ENCODE data around the gene MFSD2A. TPM values are rescaled to one million over a fixed set of nuclear protein-coding genes. Genes with fewer than 3 reads are reported as not detected.

MFSD2A gene
- total RNA-seq, 1 donor from 2014 or later = 1.0 TPM

DNA sequence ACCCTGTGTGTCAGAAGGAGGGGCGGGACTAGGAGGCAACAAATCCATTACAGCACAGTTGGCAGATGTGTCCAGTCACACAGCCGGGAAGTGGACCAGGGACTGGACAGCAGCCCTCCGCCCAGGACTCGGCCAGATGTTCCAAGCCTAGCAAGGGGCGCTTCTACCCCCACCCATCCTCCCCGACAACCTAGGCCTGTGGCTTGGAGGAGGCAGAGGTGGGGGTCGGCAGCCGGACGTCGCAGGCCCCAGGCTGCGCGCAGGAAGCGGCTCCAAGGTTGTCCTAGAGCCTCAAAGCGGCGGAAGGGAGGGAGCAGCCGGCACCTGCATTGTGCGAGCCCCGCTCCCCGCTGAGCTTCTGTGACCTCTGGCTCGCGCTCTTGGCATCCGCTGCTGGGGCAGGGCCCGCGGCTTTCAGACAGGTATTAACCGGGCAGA is 32.7 kb upstream of the MFSD2A start:
- H3K9me3 ChIP-seq (ENCODE audit: control insufficient read depth in 3 of 3, low read length in 3 of 3) = no peaks in the 10 kb centered on the region
- no peak overlapping the region for H3K9ac ChIP-seq (ENCODE audit: low read depth in 1 of 3, low read length in 3 of 3)
- H3K27me3 ChIP-seq (ENCODE audit: control insufficient read depth in 3 of 3, insufficient read depth in 3 of 3, low read length in 3 of 3) = peaks cover 0 to 9% (median 7%) of the 10 kb centered on the region in 3 donors
- no peak overlapping the region for H3K27ac ChIP-seq (ENCODE audit: low read depth, low read length)
- H3K36me3 ChIP-seq (ENCODE audit: control insufficient read depth in 3 of 3, insufficient read depth in 3 of 3, low read length in 3 of 3) = no peaks in the 10 kb centered on the region
- no peak overlapping the region for H3K4me3 ChIP-seq (ENCODE audit: low read length in 3 of 3)
- no peaks in the 10 kb centered on the region for H3K4me1 ChIP-seq (ENCODE audit: control insufficient read depth in 3 of 3, insufficient read depth in 3 of 3, low read length in 3 of 3)

DNA sequence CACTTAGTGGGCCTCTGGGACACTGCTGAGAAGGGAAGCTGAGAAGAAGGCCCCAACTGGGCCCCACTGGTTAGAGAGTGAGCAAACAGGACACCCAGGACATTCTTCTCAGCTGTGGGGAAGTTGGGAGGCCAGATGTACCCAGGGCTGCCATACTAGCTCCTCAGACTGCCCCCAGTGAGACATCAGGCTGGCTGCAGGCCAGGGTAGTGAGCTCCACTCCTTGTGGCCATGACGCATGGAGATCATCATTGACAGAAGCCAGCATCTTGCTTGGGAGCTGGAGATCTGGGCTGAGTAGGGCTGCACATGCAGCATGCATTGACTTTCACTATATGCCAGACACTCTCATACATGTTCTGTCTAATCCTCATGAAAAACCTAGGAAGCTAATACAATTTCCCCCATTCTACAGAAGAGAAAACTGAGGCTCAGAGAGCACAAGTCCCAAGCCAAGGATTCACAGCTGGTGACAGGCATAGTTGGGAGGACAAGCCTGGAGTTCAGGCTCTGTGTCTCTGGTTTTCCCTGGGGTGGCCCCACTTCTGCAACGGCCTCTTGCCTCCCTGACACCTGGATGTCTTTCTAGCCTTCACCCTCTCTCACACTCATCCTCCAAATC is 29.1 kb upstream of the MFSD2A start:
- Histone ChIP-seq H3K27ac (ENCODE audit: low read depth, low read length) (no peak overlapping the region), H3K4me1 (ENCODE audit: control insufficient read depth in 3 of 3, insufficient read depth in 3 of 3, low read length in 3 of 3) (no peaks in the 10 kb centered on the region), H3K36me3 (ENCODE audit: control insufficient read depth in 3 of 3, insufficient read depth in 3 of 3, low read length in 3 of 3) (no peaks in the 10 kb centered on the region), H3K9me3 (ENCODE audit: control insufficient read depth in 3 of 3, low read length in 3 of 3) (no peaks in the 10 kb centered on the region), H3K9ac (ENCODE audit: low read depth in 1 of 3, low read length in 3 of 3) (no peak overlapping the region), H3K27me3 (ENCODE audit: control insufficient read depth in 3 of 3, insufficient read depth in 3 of 3, low read length in 3 of 3) (peaks cover 0 to 13% (median 7%) of the 10 kb centered on the region in 3 donors), H3K4me3 (ENCODE audit: low read length in 3 of 3) (no peak overlapping the region)

DNA sequence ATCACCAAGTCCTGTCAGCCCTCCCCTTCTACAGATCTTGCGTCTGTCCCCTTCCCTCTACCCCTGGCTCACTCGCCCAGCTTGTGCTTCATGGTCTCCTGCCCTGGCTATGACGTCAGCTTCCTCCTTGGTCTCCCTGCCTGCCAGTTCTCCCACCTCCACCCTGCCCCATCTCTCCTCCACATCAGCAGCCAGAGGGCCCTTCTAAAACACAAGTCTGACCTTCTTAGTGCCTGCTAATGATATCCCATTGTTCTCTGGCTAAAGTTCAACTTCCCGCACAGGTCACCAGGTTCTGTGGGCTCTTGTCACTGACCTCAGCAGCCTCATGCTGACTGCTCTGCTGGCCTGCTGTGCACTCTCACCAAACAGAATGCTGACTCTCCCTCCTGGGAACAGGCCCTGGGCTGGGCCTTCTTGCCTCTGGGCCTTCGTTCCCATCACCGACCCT is 28.6 kb upstream of the MFSD2A start:
- H3K27me3 ChIP-seq (ENCODE audit: control insufficient read depth in 3 of 3, insufficient read depth in 3 of 3, low read length in 3 of 3) = peaks cover 0 to 13% (median 7%) of the 10 kb centered on the region in 3 donors
- H3K9ac ChIP-seq (ENCODE audit: low read depth in 1 of 3, low read length in 3 of 3) = no peak overlapping the region
- no peak overlapping the region for H3K27ac ChIP-seq (ENCODE audit: low read depth, low read length)
- H3K36me3 ChIP-seq (ENCODE audit: control insufficient read depth in 3 of 3, insufficient read depth in 3 of 3, low read length in 3 of 3) = no peaks in the 10 kb centered on the region
- H3K4me1 ChIP-seq (ENCODE audit: control insufficient read depth in 3 of 3, insufficient read depth in 3 of 3, low read length in 3 of 3) = no peaks in the 10 kb centered on the region
- H3K4me3 ChIP-seq (ENCODE audit: low read length in 3 of 3) = no peak overlapping the region
- no peaks in the 10 kb centered on the region for H3K9me3 ChIP-seq (ENCODE audit: control insufficient read depth in 3 of 3, low read length in 3 of 3)

DNA sequence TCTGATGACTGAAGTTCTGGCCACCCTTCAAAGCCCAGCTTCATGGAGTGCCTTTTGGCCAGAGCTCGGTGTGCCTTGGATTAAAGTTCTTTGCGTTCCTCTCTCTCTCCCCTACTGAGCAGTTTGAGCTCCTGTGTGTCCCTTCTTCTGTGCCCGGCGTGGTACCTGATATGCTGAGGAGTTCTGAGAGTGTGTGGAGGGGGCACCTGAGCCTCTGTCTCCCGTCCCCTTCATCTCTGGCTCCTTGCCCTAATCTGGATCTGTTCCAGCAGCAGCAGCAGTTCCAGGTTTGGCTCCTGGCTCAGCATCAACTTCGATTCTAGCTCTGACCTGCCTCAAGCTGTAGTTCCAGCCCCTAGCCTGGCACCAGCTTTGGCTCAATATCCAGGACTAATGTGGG is 28.1 kb upstream of the MFSD2A start:
- H3K36me3 ChIP-seq (ENCODE audit: control insufficient read depth in 3 of 3, insufficient read depth in 3 of 3, low read length in 3 of 3) = no peaks in the 10 kb centered on the region
- H3K9me3 ChIP-seq (ENCODE audit: control insufficient read depth in 3 of 3, low read length in 3 of 3) = no peaks in the 10 kb centered on the region
- H3K4me3 ChIP-seq (ENCODE audit: low read length in 3 of 3) = no peak overlapping the region
- H3K27ac ChIP-seq (ENCODE audit: low read depth, low read length) = no peak overlapping the region
- H3K9ac ChIP-seq (ENCODE audit: low read depth in 1 of 3, low read length in 3 of 3) = no peak overlapping the region
- H3K27me3 ChIP-seq (ENCODE audit: control insufficient read depth in 3 of 3, insufficient read depth in 3 of 3, low read length in 3 of 3) = peaks cover 0 to 11% (median 7%) of the 10 kb centered on the region in 3 donors
- H3K4me1 ChIP-seq (ENCODE audit: control insufficient read depth in 3 of 3, insufficient read depth in 3 of 3, low read length in 3 of 3) = no peaks in the 10 kb centered on the region

DNA sequence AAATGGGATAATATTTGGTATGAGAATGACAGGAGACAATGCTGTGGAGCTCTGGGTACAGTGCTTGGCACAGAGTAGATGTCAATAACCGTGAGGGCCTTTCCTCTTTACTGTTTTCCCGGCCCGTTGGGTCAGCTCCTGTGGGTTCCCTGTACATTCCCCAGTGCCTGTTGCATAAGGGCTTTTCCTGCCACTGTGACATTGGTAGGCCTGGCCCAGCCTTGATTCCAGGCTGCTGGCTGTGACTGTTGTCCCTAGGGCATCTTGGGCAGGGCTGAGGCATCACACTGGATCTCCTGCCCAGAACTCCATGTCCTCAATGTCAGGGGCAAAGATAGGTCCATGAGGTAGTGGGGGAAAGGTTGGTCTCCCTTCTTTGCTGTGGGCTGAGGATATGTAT is 27.4 kb upstream of the MFSD2A start:
- peaks cover 0 to 4% (median under 1%) of the 10 kb centered on the region in 3 donors for H3K27me3 ChIP-seq (ENCODE audit: control insufficient read depth in 3 of 3, insufficient read depth in 3 of 3, low read length in 3 of 3)
- no peaks in the 10 kb centered on the region for H3K4me1 ChIP-seq (ENCODE audit: control insufficient read depth in 3 of 3, insufficient read depth in 3 of 3, low read length in 3 of 3)
- H3K9me3 ChIP-seq (ENCODE audit: control insufficient read depth in 3 of 3, low read length in 3 of 3) = no peaks in the 10 kb centered on the region
- H3K36me3 ChIP-seq (ENCODE audit: control insufficient read depth in 3 of 3, insufficient read depth in 3 of 3, low read length in 3 of 3) = no peaks in the 10 kb centered on the region
- H3K27ac ChIP-seq (ENCODE audit: low read depth, low read length) = no peak overlapping the region
- no peak overlapping the region for H3K9ac ChIP-seq (ENCODE audit: low read depth in 1 of 3, low read length in 3 of 3)
- H3K4me3 ChIP-seq (ENCODE audit: low read length in 3 of 3) = no peak overlapping the region

DNA sequence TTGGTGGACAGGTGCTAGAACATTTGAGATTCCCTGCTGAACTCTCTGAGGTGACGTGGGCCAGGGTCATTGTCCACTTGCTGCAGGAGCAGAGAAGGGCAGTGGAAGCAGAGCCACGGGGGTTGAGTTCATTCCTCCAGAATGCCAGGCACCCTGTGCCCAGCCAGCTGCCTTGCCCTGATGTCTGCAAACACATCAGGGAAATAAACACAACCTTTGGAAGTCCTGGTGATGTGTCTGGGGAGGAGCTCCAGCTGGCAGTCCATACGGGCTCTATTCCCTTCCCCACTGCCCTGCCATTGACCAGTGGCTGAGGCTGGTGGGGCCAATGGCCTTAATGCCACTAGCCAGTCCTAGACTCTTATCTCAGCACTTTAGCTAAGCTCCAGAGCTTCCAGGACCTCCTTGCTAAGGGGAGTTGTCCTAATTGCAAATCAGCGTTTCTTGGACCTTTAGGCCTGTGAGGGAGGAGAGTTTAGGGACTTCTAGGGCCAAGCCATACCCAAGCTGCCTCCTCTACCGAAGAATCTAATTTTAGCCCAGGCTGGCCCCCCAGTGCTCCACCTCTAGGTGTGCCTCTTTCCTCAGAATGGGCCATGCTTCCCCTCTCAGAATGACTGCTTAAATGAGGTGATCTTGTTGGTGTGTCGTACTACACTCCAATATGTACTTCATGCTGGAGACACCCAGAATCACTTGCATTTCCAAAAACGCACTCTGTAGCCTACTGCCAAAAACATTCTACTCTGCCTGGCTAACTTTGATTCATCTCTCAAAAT is 25.9 kb upstream of the MFSD2A start:
- Histone ChIP-seq H3K4me3 (ENCODE audit: low read length in 3 of 3) (no peak overlapping the region), H3K27me3 (ENCODE audit: control insufficient read depth in 3 of 3, insufficient read depth in 3 of 3, low read length in 3 of 3) (peaks cover 0 to 4% (median 0%) of the 10 kb centered on the region in 3 donors), H3K36me3 (ENCODE audit: control insufficient read depth in 3 of 3, insufficient read depth in 3 of 3, low read length in 3 of 3) (no peaks in the 10 kb centered on the region), H3K27ac (ENCODE audit: low read depth, low read length) (no peak overlapping the region), H3K4me1 (ENCODE audit: control insufficient read depth in 3 of 3, insufficient read depth in 3 of 3, low read length in 3 of 3) (no peaks in the 10 kb centered on the region), H3K9ac (ENCODE audit: low read depth in 1 of 3, low read length in 3 of 3) (no peak overlapping the region), H3K9me3 (ENCODE audit: control insufficient read depth in 3 of 3, low read length in 3 of 3) (no peaks in the 10 kb centered on the region)

DNA sequence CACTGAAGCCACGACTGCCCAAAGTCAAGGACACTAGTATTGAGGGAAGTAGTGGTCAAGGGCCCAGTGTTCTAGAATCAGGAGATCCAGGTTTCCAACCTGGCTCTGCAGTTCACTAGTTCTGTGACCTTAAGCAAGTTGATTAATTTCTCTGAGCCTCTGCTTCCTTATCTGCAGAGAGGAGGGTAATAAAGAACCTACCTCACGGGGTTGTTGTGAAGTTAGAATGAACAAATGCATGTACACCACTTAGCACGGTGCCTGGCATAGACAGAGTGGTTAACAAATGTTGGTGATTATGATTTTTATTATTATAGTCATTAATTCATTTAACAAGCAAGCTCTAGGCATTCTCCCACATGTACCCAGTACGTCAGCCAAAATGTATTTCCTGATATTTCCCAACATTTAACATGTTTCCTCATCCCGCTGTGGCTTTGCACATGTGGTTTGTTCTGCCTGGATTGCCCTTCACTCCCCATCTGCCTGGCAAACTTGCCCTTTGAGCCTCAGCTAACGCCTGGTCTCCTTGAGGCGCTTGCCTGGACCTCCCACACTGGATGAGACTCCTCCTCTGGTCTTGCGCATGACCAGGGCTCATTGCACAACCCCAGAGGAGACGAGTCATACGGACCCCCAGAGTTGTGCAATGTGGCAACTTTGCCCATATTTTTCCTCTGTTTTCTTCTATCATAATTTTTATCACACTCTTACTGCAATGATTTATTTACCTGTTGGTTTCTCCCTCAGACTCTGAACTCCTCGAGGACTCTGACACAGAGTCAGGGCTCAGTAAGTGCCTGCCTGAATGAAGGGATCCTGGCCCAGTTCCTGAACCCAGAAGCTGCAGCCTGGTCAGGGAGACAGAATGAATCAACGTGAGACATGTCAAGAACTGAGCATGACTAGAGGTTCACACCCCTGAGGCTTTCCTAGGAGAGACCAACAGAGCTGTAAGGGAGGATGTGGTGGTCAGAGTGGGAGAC is 20.7 kb upstream of the MFSD2A start:
- Histone ChIP-seq H3K9ac (ENCODE audit: low read depth in 1 of 3, low read length in 3 of 3) (no peak overlapping the region), H3K27me3 (ENCODE audit: control insufficient read depth in 3 of 3, insufficient read depth in 3 of 3, low read length in 3 of 3) (peaks cover 0 to 6% (median 0%) of the 10 kb centered on the region in 3 donors), H3K27ac (ENCODE audit: low read depth, low read length) (peak overlapping the region; percentile 60), H3K4me1 (ENCODE audit: control insufficient read depth in 3 of 3, insufficient read depth in 3 of 3, low read length in 3 of 3) (no peaks in the 10 kb centered on the region), H3K36me3 (ENCODE audit: control insufficient read depth in 3 of 3, insufficient read depth in 3 of 3, low read length in 3 of 3) (no peaks in the 10 kb centered on the region), H3K4me3 (ENCODE audit: low read length in 3 of 3) (no peak overlapping the region), H3K9me3 (ENCODE audit: control insufficient read depth in 3 of 3, low read length in 3 of 3) (peaks cover 0 to 2% (median 0%) of the 10 kb centered on the region in 3 donors)

DNA sequence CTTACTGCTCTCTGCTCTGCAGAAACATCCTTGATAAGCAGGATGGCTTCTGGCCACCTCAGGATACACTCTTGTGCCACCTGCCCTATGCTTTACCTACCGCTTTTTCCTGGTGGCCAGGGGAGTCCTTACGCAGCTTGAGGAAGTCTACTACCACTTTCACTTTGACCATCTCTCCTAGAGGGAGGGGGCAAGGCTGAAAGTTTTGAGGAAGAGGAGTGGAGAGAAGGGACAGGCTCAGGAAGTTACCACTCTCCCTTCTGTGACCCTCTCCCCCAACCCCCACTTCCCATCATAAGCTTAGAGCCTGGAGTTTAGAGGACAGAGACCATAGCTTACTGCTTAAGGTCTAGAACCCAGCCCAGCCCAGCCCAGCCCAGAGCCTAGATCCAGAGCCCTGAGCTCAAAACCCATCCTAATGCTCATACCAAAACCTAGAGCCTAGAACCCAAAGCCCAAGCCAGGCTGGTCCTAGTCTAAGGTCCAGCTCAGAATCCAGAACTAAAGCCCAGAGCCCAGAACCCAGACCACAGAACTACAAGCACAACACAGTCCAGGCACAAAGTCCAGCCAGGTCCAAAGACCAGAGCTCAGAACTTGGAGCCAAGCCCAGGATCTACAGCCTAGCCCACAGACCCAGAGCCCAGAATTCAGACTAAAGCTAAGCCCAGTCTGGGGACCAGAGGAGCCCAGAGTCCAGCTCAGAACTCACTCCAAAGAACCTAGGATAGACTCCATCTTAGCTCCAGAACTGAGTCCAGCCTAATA is 18.0 kb upstream of the MFSD2A start:
- Histone ChIP-seq H3K27ac (ENCODE audit: low read depth, low read length) (no peak overlapping the region), H3K9ac (ENCODE audit: low read depth in 1 of 3, low read length in 3 of 3) (no peak overlapping the region), H3K4me3 (ENCODE audit: low read length in 3 of 3) (no peak overlapping the region), H3K27me3 (ENCODE audit: control insufficient read depth in 3 of 3, insufficient read depth in 3 of 3, low read length in 3 of 3) (peaks cover 0 to 10% (median 0%) of the 10 kb centered on the region in 3 donors), H3K36me3 (ENCODE audit: control insufficient read depth in 3 of 3, insufficient read depth in 3 of 3, low read length in 3 of 3) (no peaks in the 10 kb centered on the region), H3K4me1 (ENCODE audit: control insufficient read depth in 3 of 3, insufficient read depth in 3 of 3, low read length in 3 of 3) (no peaks in the 10 kb centered on the region), H3K9me3 (ENCODE audit: control insufficient read depth in 3 of 3, low read length in 3 of 3) (peaks cover 0 to 2% (median 0%) of the 10 kb centered on the region in 3 donors)

DNA sequence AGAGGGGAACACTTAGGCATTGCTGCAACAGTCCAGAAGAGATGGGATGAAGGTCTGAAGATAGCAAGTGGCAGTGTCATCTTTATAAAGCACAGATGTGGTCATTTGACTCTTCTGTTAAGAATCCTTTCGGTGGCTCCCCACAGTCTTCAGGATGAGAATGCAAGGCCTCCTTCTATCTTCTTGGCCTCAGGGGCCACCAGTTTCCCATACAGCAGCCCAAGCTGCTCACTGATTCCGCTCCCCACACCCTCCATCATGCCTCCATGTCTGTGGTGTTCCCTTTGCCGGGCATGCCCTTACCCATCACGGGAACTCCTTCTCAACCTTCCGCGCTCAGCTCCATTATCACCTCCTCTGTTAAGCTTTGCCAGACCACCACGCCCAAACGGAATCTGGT is 16.1 kb upstream of the MFSD2A start:
- peaks cover 0 to 2% (median 0%) of the 10 kb centered on the region in 3 donors for H3K9me3 ChIP-seq (ENCODE audit: control insufficient read depth in 3 of 3, low read length in 3 of 3)
- no peak overlapping the region for H3K9ac ChIP-seq (ENCODE audit: low read depth in 1 of 3, low read length in 3 of 3)
- H3K27me3 ChIP-seq (ENCODE audit: control insufficient read depth in 3 of 3, insufficient read depth in 3 of 3, low read length in 3 of 3) = peaks cover 0 to 18% (median 0%) of the 10 kb centered on the region in 3 donors
- no peaks in the 10 kb centered on the region for H3K36me3 ChIP-seq (ENCODE audit: control insufficient read depth in 3 of 3, insufficient read depth in 3 of 3, low read length in 3 of 3)
- no peaks in the 10 kb centered on the region for H3K4me1 ChIP-seq (ENCODE audit: control insufficient read depth in 3 of 3, insufficient read depth in 3 of 3, low read length in 3 of 3)
- no peak overlapping the region for H3K4me3 ChIP-seq (ENCODE audit: low read length in 3 of 3)
- no peak overlapping the region for H3K27ac ChIP-seq (ENCODE audit: low read depth, low read length)

Measured in skeletal muscle tissue (tissue), 4 donors.